Liver (tissue), 9 donors: ENCODE data around the gene D2HGDH. TPM values are rescaled to one million over a fixed set of nuclear protein-coding genes. Genes with fewer than 3 reads are reported as not detected.

Source experiments
- DNase-seq: peaks from one replicate; pipeline ENCODE4 v3.0.0-alpha.2; 2017; ENCODE audit warnings: low spot score
- H3K27ac ChIP-seq, 2 donors: one replicate each; pipeline ENCODE4 v1.7.0; 2013; ENCODE audit warnings: inconsistent platforms in 2 of 2, low read length in 2 of 2, control low read depth in 1 of 2, low read depth in 1 of 2, mild to moderate bottlenecking in 1 of 2
- H3K27me3 ChIP-seq, 4 donors: one replicate each; pipeline versions ENCODE4 v1.6.1 to v1.7.0; 2013; ENCODE audit warnings: low read length in 3 of 4, inconsistent platforms in 1 of 4, mild to moderate bottlenecking in 1 of 4, moderate library complexity in 1 of 4; ENCODE audit not compliant: control insufficient read depth in 4 of 4, insufficient read depth in 4 of 4
- H3K36me3 ChIP-seq, 4 donors: one replicate each; pipeline versions ENCODE4 v1.6.1 to v1.7.0; 2013; ENCODE audit warnings: low read length in 3 of 4, mild to moderate bottlenecking in 3 of 4, low read depth in 1 of 4, moderate library complexity in 1 of 4; ENCODE audit not compliant: control insufficient read depth in 4 of 4, insufficient read depth in 3 of 4
- H3K4me1 ChIP-seq, 4 donors: one replicate each; pipeline versions ENCODE4 v1.6.1 to v1.7.0; 2013; ENCODE audit warnings: low read length in 3 of 4, mild to moderate bottlenecking in 3 of 4, moderate library complexity in 1 of 4; ENCODE audit not compliant: control insufficient read depth in 4 of 4, insufficient read depth in 4 of 4
- H3K4me3 ChIP-seq, 3 donors: one replicate each; pipeline versions ENCODE4 v1.6.1 to v1.7.0; 2013; ENCODE audit warnings: low read length in 3 of 3, control low read depth in 1 of 3, low read depth in 1 of 3, mild to moderate bottlenecking in 1 of 3
- H3K9ac ChIP-seq, 2 donors: one replicate each; pipeline ENCODE4 v1.7.0; 2013; ENCODE audit warnings: low read length in 2 of 2, mild to moderate bottlenecking in 2 of 2, moderate library complexity in 2 of 2, control low read depth in 1 of 2, low read depth in 1 of 2
- H3K9me3 ChIP-seq, 4 donors: one replicate each; pipeline versions ENCODE4 v1.6.1 to v1.7.0; 2013; ENCODE audit warnings: low read length in 3 of 4; ENCODE audit not compliant: control insufficient read depth in 4 of 4
- CTCF ChIP-seq: fragments of 150-350 bp; IDR thresholded peaks from 2 replicates; pipeline ENCODE4 v1.5.1; 2017; ENCODE audit warnings: improper control_type of control experiment, low read depth, low read length; ENCODE audit not compliant: missing input control
- EGR1 ChIP-seq, 2 donors: IDR thresholded peaks; 2 replicates each; pipeline ENCODE4 v1.6.1; 2016 to 2018; ENCODE audit warnings: antibody characterized with exemption in 2 of 2, low read depth in 2 of 2
- FOXA1 ChIP-seq: IDR thresholded peaks from 2 replicates; pipeline ENCODE4 v1.6.1; 2016; ENCODE audit warnings: antibody characterized with exemption
- FOXA2 ChIP-seq: IDR thresholded peaks from 2 replicates; pipeline ENCODE4 v1.6.1; 2016; ENCODE audit warnings: antibody characterized with exemption
- GABPA ChIP-seq, 2 donors: IDR thresholded peaks in 1 of 2; conservative IDR thresholded peaks in 1 of 2; 2 replicates each; pipeline ENCODE4 v1.6.1; 2016; ENCODE audit warnings: antibody characterized with exemption in 2 of 2, mild to moderate bottlenecking in 1 of 2, moderate library complexity in 1 of 2
- HNF4A ChIP-seq, 2 donors: conservative IDR thresholded peaks; 2 replicates each; pipeline ENCODE4 v1.6.1; 2016; ENCODE audit warnings: antibody characterized with exemption in 2 of 2, mild to moderate bottlenecking in 2 of 2
- HNF4G ChIP-seq: IDR thresholded peaks from 2 replicates; pipeline ENCODE4 v1.6.1; 2016; ENCODE audit warnings: antibody characterized with exemption
- JUND ChIP-seq, 2 donors: IDR thresholded peaks; 2 replicates each; pipeline ENCODE4 v1.6.1; 2016; ENCODE audit warnings: antibody characterized with exemption in 2 of 2
- MAX ChIP-seq: IDR thresholded peaks from 2 replicates; pipeline ENCODE4 v1.6.1; 2016; ENCODE audit warnings: antibody characterized with exemption
- NR2F2 ChIP-seq: IDR thresholded peaks from 2 replicates; pipeline ENCODE4 v1.6.1; 2016; ENCODE audit warnings: antibody characterized with exemption
- RAD21 ChIP-seq, 2 donors: IDR thresholded peaks; 2 replicates each; pipeline ENCODE4 v1.6.1; 2016; ENCODE audit warnings: antibody characterized with exemption in 2 of 2, mild to moderate bottlenecking in 2 of 2
- REST ChIP-seq: IDR thresholded peaks from 2 replicates; pipeline ENCODE4 v1.6.1; 2016; ENCODE audit warnings: antibody characterized with exemption, mild to moderate bottlenecking
- RXRA ChIP-seq, 2 donors: IDR thresholded peaks; 2 replicates each; pipeline ENCODE4 v1.6.1; 2017 to 2018; ENCODE audit warnings: antibody characterized with exemption in 2 of 2, mild to moderate bottlenecking in 1 of 2
- SP1 ChIP-seq: IDR thresholded peaks from 2 replicates; pipeline ENCODE4 v1.6.1; 2018; ENCODE audit warnings: antibody characterized with exemption, mild to moderate bottlenecking
- TAF1 ChIP-seq: conservative IDR thresholded peaks from 2 replicates; pipeline ENCODE4 v1.6.1; 2016; ENCODE audit warnings: antibody characterized with exemption, mild to moderate bottlenecking
- YY1 ChIP-seq: IDR thresholded peaks from 2 replicates; pipeline ENCODE4 v1.6.1; 2016; ENCODE audit warnings: antibody characterized with exemption, mild to moderate bottlenecking
- WGBS: extraction: QIAGEN DNeasy Blood & Tissue Kit; methylation state at CpG from one replicate; pipeline ENCODE4 v1.1.7; 2013; 5-methylcytosine and 5-hydroxymethylcytosine counted together
- polyA plus RNA-seq, 2 donors: library from polyadenylated mRNA; stranded (reverse) in 1 of 2; unstranded in 1 of 2; fragments of 200-250 nt in 1 of 2; fragments of >200 nt in 1 of 2; fragmentation: Nextera tagmentation in 1 of 2; extraction: Ambion mirVana in 1 of 2; gene quantifications; one replicate each; pipeline versions ENCODE4 v1.2.1 to v1.2.3, GENCODE V29; 2013 to 2015
- total RNA-seq, 2 donors: library from RNA; depleted of rRNA; stranded (reverse); fragments of >200 nt; gene quantifications; one replicate each; pipeline ENCODE4 v1.2.3, GENCODE V29; 2014
- TF ChIP-seq, protein P1 (sequence below): IDR thresholded peaks from 2 replicates; pipeline ENCODE4 v1.6.1; 2016; ENCODE audit warnings: antibody characterized with exemption
- TF ChIP-seq, protein P2 (sequence below): IDR thresholded peaks from 2 replicates; pipeline ENCODE4 v1.6.1; 2016; ENCODE audit warnings: antibody characterized with exemption
- donor health status: healthy.
- donor health status: healthy.
- donor health status: healthy.
- donor health status: healthy.
- donor health status: healthy.

Gene D2HGDH
- total and polyA plus RNA-seq, 4 donors: 6.4 to 25.0 (median 13.5) TPM

DNA sequence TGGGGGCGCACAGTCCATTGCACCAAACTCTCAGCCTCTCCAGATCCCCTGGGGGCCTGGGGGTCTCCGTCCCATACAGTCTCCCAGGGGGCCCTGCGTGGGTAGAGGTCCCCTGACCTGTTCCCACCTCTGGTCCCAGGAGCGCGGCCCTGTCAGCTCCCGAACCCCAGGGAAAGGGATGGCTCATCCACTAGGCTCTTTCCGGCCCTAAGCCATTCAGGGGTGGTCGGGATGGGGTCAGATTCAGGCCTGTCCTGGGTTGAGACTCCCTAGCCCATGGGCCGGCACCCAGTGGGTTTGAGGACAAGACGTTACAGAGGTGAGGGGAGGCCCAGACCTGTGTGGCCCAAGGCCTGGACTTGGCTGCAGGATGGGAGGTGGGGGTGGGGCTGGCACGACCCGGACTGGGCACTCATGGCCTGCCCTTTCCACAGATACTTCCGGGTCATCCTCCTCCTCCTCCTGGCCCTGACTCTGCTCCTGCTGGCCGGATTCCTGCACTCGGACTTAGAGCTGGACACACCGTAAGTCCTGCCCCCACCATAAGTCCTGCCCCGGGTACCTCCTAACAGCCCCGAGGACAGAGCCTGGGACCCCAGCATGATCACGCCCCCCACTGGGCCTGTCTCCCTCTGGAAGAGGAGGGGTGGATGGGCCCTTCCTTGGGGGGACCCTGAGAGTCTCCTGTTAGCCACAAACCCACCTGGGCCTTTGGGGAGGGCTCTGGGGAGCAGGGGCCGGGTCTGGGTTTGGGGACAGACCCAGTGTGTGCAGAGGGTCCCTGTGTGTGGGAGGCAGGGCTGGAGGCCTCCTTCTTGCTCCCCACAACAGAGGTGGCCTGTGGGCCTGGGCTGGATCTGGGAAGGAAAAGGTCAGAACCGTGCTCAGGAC, 64.4 kb downstream of the D2HGDH start:
- TF ChIP-seq, protein P1, sequence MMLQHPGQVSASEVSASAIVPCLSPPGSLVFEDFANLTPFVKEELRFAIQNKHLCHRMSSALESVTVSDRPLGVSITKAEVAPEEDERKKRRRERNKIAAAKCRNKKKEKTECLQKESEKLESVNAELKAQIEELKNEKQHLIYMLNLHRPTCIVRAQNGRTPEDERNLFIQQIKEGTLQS: no peak
- TF ChIP-seq EGR1 (IDR thresholded peaks at IDR 0.05; ENCODE audit: low read depth in 2 of 2) (no peak), YY1 (no peak), FOXA1 (no peak), HNF4A (conservative IDR thresholded peaks at IDR 0.05) (no peak), FOXA2 (no peak), CTCF (no peak), RAD21 (IDR thresholded peaks at IDR 0.05) (no peak), SP1 (no peak), MAX (no peak)
- DNase-seq: peak; percentile 20
- no peak overlapping the region for H3K27ac ChIP-seq
- 92% methylated on average over 21 of the region's 21 CpGs for WGBS
- H3K9me3 ChIP-seq: no peaks in the 10 kb centered on the region
- H3K4me1 ChIP-seq: peaks cover 0 to 9% (median 3%) of the 10 kb centered on the region in 4 donors
- H3K9ac ChIP-seq: no peak overlapping the region
- no peak overlapping the region for H3K4me3 ChIP-seq
- no peaks in the 10 kb centered on the region for H3K27me3 ChIP-seq
- H3K36me3 ChIP-seq: no peaks in the 10 kb centered on the region

DNA sequence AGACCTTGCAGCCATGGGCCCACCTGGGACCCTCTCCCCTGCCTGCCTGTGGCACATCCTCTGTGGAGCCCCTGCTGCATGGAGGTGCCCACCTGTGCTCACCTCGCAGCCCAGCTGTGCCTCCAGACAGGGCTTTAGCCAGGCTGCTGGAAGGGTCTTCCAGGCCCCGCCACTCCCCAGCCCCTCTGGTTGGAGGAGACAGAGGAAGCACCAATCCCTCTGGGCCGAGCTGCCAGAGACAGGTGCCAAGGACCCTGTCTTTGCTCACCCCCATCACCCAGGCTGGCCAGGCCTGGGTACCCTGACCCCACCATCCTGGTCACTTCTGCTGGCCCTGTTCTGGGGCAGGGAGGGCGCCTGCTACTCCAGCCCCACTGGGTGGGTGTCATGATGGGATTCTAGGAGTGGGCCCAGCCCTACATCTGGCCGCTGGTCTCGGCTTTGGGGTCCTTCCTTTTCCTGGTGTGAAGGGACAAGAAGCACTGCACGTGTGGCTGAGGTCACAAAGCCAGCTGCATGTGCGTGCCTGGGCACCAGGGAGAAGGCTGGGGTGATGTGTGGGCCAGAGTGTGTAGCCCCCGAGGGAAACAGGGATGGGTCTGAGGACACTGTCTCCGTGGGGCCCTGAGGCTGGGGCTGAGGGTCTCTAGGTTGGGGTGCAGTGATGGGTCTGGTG, 65.2 kb downstream of the D2HGDH start:
- Histone ChIP-seq H3K36me3 (no peaks in the 10 kb centered on the region), H3K27me3 (no peaks in the 10 kb centered on the region), H3K4me3 (no peak overlapping the region), H3K9ac (no peak overlapping the region), H3K27ac (no peak overlapping the region), H3K9me3 (no peaks in the 10 kb centered on the region), H3K4me1 (peaks cover 0 to 10% (median 5%) of the 10 kb centered on the region in 4 donors)
- DNase-seq: peak; percentile 27
- TF ChIP-seq, protein P2, sequence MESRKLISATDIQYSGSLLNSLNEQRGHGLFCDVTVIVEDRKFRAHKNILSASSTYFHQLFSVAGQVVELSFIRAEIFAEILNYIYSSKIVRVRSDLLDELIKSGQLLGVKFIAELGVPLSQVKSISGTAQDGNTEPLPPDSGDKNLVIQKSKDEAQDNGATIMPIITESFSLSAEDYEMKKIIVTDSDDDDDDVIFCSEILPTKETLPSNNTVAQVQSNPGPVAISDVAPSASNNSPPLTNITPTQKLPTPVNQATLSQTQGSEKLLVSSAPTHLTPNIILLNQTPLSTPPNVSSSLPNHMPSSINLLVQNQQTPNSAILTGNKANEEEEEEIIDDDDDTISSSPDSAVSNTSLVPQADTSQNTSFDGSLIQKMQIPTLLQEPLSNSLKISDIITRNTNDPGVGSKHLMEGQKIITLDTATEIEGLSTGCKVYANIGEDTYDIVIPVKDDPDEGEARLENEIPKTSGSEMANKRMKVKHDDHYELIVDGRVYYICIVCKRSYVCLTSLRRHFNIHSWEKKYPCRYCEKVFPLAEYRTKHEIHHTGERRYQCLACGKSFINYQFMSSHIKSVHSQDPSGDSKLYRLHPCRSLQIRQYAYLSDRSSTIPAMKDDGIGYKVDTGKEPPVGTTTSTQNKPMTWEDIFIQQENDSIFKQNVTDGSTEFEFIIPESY: no peak
- TF ChIP-seq FOXA1: no peak
- no peak for TF ChIP-seq SP1
- no peak for TF ChIP-seq FOXA2
- no peak for TF ChIP-seq GABPA (IDR thresholded peaks at IDR 0.05 in 1 of 2, conservative IDR thresholded peaks at IDR 0.05 in 1 of 2)
- TF ChIP-seq HNF4A (conservative IDR thresholded peaks at IDR 0.05): no peak
- no peak for TF ChIP-seq MAX
- no peak for TF ChIP-seq EGR1 (IDR thresholded peaks at IDR 0.05; ENCODE audit: low read depth in 2 of 2)
- TF ChIP-seq, protein P1: no peak
- no peak for TF ChIP-seq HNF4G
- no peak for TF ChIP-seq RAD21 (IDR thresholded peaks at IDR 0.05)
- TF ChIP-seq CTCF: no peak
- TF ChIP-seq NR2F2: no peak
- no peak for TF ChIP-seq TAF1
- no peak for TF ChIP-seq JUND (IDR thresholded peaks at IDR 0.05)
- no peak for TF ChIP-seq RXRA (IDR thresholded peaks at IDR 0.05)
- no peak for TF ChIP-seq YY1
- no peak for TF ChIP-seq REST
- 92% methylated on average over 10 of the region's 10 CpGs for WGBS
